B cell (primary cell): ENCODE results near the gene ZNRF4. TPM values are rescaled to one million over a fixed set of nuclear protein-coding genes. Genes with fewer than 3 reads are reported as not detected.

Experiments
- ATAC-seq: fragments of 200-7000 bp; cut with Tn5 transposase; one replicate; pipeline ENCODE4 v1.10.0; 2021; ENCODE audit warnings: low read depth, mild to moderate bottlenecking, moderate number of reproducible peaks, moderate library complexity
- CTCF ChIA-PET: fragments of 350-600 bp; sonication (Branson Sonifier 250); formaldehyde crosslinking; loops from one replicate; lab custom pipeline; 2021; ENCODE audit warnings: antibody characterized with exemption, inconsistent platforms; lab: Charles Lee
- POLR2A ChIA-PET: fragments of 350-600 bp; sonication (Branson Sonifier 250); formaldehyde crosslinking; loops from one replicate; lab custom pipeline; 2021; ENCODE audit warnings: antibody characterized with exemption; lab: Charles Lee
- DNase-seq: peaks from one replicate; pipeline ENCODE4 v3.0.0; 2013
- H2AFZ ChIP-seq: 2 replicates; pipeline ENCODE4 v1.6.1; 2012; ENCODE audit warnings: mild to moderate bottlenecking, low read depth, low read length; ENCODE audit not compliant: insufficient read depth, poor library complexity, severe bottlenecking
- H3K27ac ChIP-seq, 2 donors: 1 replicate in 1 of 2; 2 replicates in 1 of 2; pipeline ENCODE4 v1.5.1; 2012 to 2013; ENCODE audit warnings: low read length in 2 of 2, mild to moderate bottlenecking in 2 of 2, moderate library complexity in 1 of 2
- H3K27me3 ChIP-seq, 4 experiments: fragments of 200-600 bp in 1 of 4; sonication (generic) in 1 of 4; replicated peaks in 1 of 4; 1 replicate in 2 of 4; 2 replicates in 2 of 4; pipeline versions ENCODE4 v1.6.1 to v1.7.0; 2013 to 2016; ENCODE audit warnings: low read length in 3 of 4, mild to moderate bottlenecking in 2 of 4, mixed read lengths in 1 of 4, moderate library complexity in 1 of 4; ENCODE audit not compliant: insufficient read depth in 4 of 4, control insufficient read depth in 3 of 4; ENCODE audit errors: control extremely low read depth in 1 of 4
- H3K36me3 ChIP-seq, 2 experiments: replicated peaks in 1 of 2; 1 replicate in 1 of 2; 2 replicates in 1 of 2; pipeline versions ENCODE4 v1.6.1 to v1.7.1; 2013; ENCODE audit warnings: low read length in 1 of 2; ENCODE audit not compliant: insufficient read depth in 2 of 2, control insufficient read depth in 1 of 2; ENCODE audit errors: control extremely low read depth in 1 of 2, extremely low read depth in 1 of 2
- H3K4me1 ChIP-seq, 2 donors: fragments of 200-600 bp in 1 of 2; sonication (generic) in 1 of 2; 1 replicate in 1 of 2; 2 replicates in 1 of 2; pipeline versions ENCODE4 v1.5.1 to v1.6.1; 2013 to 2017; ENCODE audit warnings: low read length in 2 of 2; ENCODE audit not compliant: control insufficient read depth in 2 of 2, insufficient read depth in 2 of 2
- H3K4me2 ChIP-seq: replicated peaks from 2 replicates; pipeline ENCODE3; 2012; ENCODE audit warnings: mild to moderate bottlenecking, low read depth, low read length; ENCODE audit not compliant: poor library complexity, severe bottlenecking
- H3K4me3 ChIP-seq, 5 experiments: fragments of 200-600 bp in 1 of 5; sonication (generic) in 1 of 5; 1 replicate in 3 of 5; 2 replicates in 2 of 5; pipeline versions ENCODE4 v1.5.1 to v1.7.0; 2011 to 2016; ENCODE audit warnings: low read length in 4 of 5, mild to moderate bottlenecking in 4 of 5, low read depth in 2 of 5, control low read depth in 1 of 5, moderate library complexity in 1 of 5; ENCODE audit not compliant: insufficient read depth in 1 of 5; ENCODE audit errors: control extremely low read depth in 1 of 5, extremely low read depth in 1 of 5
- H3K79me2 ChIP-seq: fragments of 200-600 bp; sonication (generic); one replicate; pipeline ENCODE4 v1.6.0; 2016; ENCODE audit warnings: low read length; ENCODE audit not compliant: control insufficient read depth, insufficient read depth
- H3K9ac ChIP-seq: fragments of 200-600 bp; sonication (generic); 2 replicates; pipeline ENCODE4 v1.6.1; 2017; ENCODE audit warnings: mild to moderate bottlenecking, low read length, moderate library complexity
- H3K9me3 ChIP-seq, 3 donors: one replicate each; pipeline versions ENCODE4 v1.6.1 to v1.7.1; 2013; ENCODE audit warnings: low read length in 2 of 3; ENCODE audit not compliant: control insufficient read depth in 2 of 3, insufficient read depth in 1 of 3; ENCODE audit errors: control extremely low read depth in 1 of 3
- H4K20me1 ChIP-seq: 2 replicates; pipeline ENCODE4 v1.6.0; 2012; ENCODE audit warnings: mild to moderate bottlenecking, low read length; ENCODE audit not compliant: insufficient read depth, control insufficient read depth, poor library complexity, severe bottlenecking
- H3K27ac Mint-ChIP-seq: one replicate; pipeline ENCODE4 v1.8.0; 2021; ENCODE audit warnings: mixed read lengths
- H3K27me3 Mint-ChIP-seq: one replicate; pipeline ENCODE4 v1.8.0; 2021; ENCODE audit warnings: mixed read lengths
- H3K4me1 Mint-ChIP-seq: one replicate; pipeline ENCODE4 v1.8.0; 2021; ENCODE audit warnings: mixed read lengths
- H3K4me3 Mint-ChIP-seq: one replicate; pipeline ENCODE4 v1.8.0; 2021; ENCODE audit warnings: mixed read lengths
- H3K9me3 Mint-ChIP-seq: one replicate; pipeline ENCODE4 v1.8.0; 2022; ENCODE audit warnings: mixed read lengths; ENCODE audit not compliant: insufficient read depth
- CTCF ChIP-seq: fragments of 200-600 bp; IDR thresholded peaks from one replicate; pipeline ENCODE4 v1.8.0; 2022; ENCODE audit warnings: antibody characterized with exemption, mild to moderate bottlenecking
- EZH2 ChIP-seq: IDR thresholded peaks from 2 replicates; pipeline ENCODE4 v1.6.1; 2012; ENCODE audit warnings: borderline replicate concordance, low read depth, mild to moderate bottlenecking, moderate library complexity, low read length; ENCODE audit not compliant: insufficient read depth, poor library complexity, severe bottlenecking
- WGBS: methylation state at CpG from one replicate; pipeline ENCODE4 v1.1.5; 2013; ENCODE audit warnings: missing lambda C conversion rate; ENCODE audit not compliant: insufficient coverage; 5-methylcytosine and 5-hydroxymethylcytosine counted together
- intact Hi-C: fragments of 100-400 bp; cut with micrococcal nuclease; formaldehyde crosslinking; loops from one replicate; pipeline ENCODE4 v1.10.0; 2022
- polyA plus RNA-seq: library from polyadenylated mRNA; depleted of rRNA; stranded (reverse); fragments of >200 nt; gene quantifications from 2 replicates; pipeline ENCODE4 v1.2.3, GENCODE V29; 2012
- total RNA-seq, 2 donors: library from RNA; stranded (reverse); fragments of 120-200 nt in 1 of 2; gene quantifications; 1 replicate in 1 of 2; 2 replicates in 1 of 2; pipeline versions ENCODE4 v1.2.3 to v1.2.4, GENCODE V29; 2013 to 2022

ZNRF4 gene
- total and polyA plus RNA-seq, 2 donors (not counting 1 experiment from before 2014, with no cell fraction given), result not detected

- Mint-ChIP-seq H3K9me3 (no peaks in the 10 kb centered on the region), H3K27me3 (peaks cover 20% of the 10 kb centered on the region), H3K4me3 (no peak overlapping the region), H3K4me1 (no peaks in the 10 kb centered on the region), H3K27ac (no peak overlapping the region)
- Histone ChIP-seq H4K20me1 (no peaks in the 10 kb centered on the region), H3K4me2 (no peak overlapping the region), H3K36me3 (no peaks in the 10 kb centered on the region), H2AFZ (no peak overlapping the region), H3K4me1 (no peaks in the 10 kb centered on the region), H3K79me2 (no peaks in the 10 kb centered on the region), H3K27ac (no peak overlapping the region), H3K27me3 (peaks cover 0 to 7% (median 2%) of the 10 kb centered on the region in 4 experiments), H3K4me3 (no peak overlapping the region), H3K9me3 (peaks cover 0 to 10% (median 0%) of the 10 kb centered on the region in 3 donors), H3K9ac (no peak overlapping the region)
- ATAC-seq (no peak), DNase-seq (no peak)
- ChIA-PET POLR2A (interaction anchor here (0.7 kb wide), 1 partner anchor 54 kb away, joined by 4 read pairs; no protein-coding TSS in a partner anchor), CTCF (no interaction called here)
- TF ChIP-seq EZH2 (no peak), CTCF (no peak)
- intact Hi-C loops, result no loop called here
- WGBS, result 24% methylated on average over 4 of the region's 6 CpGs
These were observed 20.8 kb upstream of the ZNRF4 start for GRCh38 chr19:5434351-5434917.

- ChIA-PET CTCF (no interaction called here), POLR2A (no interaction called here)
- H3K79me2 ChIP-seq, result no peaks in the 10 kb centered on the region
- no peak overlapping the region for H2AFZ ChIP-seq
- H3K4me1 Mint-ChIP-seq, result no peaks in the 10 kb centered on the region
- H3K9ac ChIP-seq, result no peak overlapping the region
- H3K9me3 Mint-ChIP-seq, result no peaks in the 10 kb centered on the region
- no peak overlapping the region for H3K4me3 Mint-ChIP-seq
- H3K4me1 ChIP-seq, result no peaks in the 10 kb centered on the region
- intact Hi-C loops, result no loop called here
- ATAC-seq, result no peak
- H3K9me3 ChIP-seq, result peaks cover 0 to 14% (median 0%) of the 10 kb centered on the region in 3 donors
- H3K27ac Mint-ChIP-seq, result no peak overlapping the region
- H3K27ac ChIP-seq, result no peak overlapping the region
- H3K27me3 ChIP-seq, result peaks cover 0 to 7% (median 3%) of the 10 kb centered on the region in 4 experiments
- peaks cover 21% of the 10 kb centered on the region for H3K27me3 Mint-ChIP-seq
- no peaks in the 10 kb centered on the region for H4K20me1 ChIP-seq
- 87% methylated on average over 8 of the region's 9 CpGs for WGBS
- no peak overlapping the region for H3K4me2 ChIP-seq
- no peak for TF ChIP-seq CTCF
- no peaks in the 10 kb centered on the region for H3K36me3 ChIP-seq
- no peak for DNase-seq
- no peak overlapping the region for H3K4me3 ChIP-seq
These were observed 20.1 kb upstream of the ZNRF4 start for GRCh38 chr19:5434970-5435641.
